Stimulated activated CD4-positive, alpha-beta T cell treated with anti-CD3 and anti-CD28 coated beads, Interleukin-1b, Interleukin-23, amount 100 ng/mL, for 24 hours (primary cell): ENCODE results near the gene RNU5D-1.
"Not testable (repeated sequence)": the region's sequence is repeated elsewhere in the genome, so short reads cannot be mapped to it uniquely, and the experiment has no call there.

Source experiments
- DNase-seq, 4 experiments: peaks; one replicate each; pipeline ENCODE4 v3.0.0-alpha.2; 2020; ENCODE audit warnings: low read depth in 4 of 4, low spot score in 1 of 4

Gene RNU5D-1

GRCh38 chr1:44730741-44731512, at the start of gene RNU5D-1:
TSS of gene RNU5D-1 (minus strand) at chr1:44731170.
- DNase-seq: peak; percentile 90 to 98 (median 94)

DNA sequence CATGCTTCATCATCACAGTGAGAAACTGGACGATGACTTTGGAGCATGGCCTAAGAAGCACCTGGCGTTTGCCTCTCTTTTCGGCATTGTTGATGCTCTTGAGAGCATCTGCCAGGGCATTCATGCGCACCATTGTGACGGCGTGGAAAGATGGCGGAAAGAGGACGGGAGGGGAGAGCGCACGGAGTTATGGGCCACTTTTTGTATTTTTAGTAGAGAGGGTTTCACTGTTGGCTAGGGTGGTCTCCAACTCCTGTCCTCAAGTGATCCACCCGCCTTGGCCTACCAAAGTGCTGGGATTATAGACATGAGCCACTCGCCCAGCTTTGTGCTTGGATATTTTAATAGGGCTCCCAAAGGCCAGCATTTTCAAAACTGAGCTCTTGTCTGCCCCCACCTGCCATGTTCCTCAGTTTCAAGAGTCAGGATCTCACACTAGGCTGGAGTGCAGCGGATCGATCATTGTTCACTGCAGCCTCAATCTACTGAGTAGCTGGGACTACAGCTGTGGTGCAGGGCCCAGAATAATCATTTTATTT, 49.7 kb upstream of the RNU5D-1 start:
- DNase-seq: no peak

GRCh38 chr1:44778705-44779576, 48.0 kb upstream of the RNU5D-1 start:
- no peak for DNase-seq

DNA sequence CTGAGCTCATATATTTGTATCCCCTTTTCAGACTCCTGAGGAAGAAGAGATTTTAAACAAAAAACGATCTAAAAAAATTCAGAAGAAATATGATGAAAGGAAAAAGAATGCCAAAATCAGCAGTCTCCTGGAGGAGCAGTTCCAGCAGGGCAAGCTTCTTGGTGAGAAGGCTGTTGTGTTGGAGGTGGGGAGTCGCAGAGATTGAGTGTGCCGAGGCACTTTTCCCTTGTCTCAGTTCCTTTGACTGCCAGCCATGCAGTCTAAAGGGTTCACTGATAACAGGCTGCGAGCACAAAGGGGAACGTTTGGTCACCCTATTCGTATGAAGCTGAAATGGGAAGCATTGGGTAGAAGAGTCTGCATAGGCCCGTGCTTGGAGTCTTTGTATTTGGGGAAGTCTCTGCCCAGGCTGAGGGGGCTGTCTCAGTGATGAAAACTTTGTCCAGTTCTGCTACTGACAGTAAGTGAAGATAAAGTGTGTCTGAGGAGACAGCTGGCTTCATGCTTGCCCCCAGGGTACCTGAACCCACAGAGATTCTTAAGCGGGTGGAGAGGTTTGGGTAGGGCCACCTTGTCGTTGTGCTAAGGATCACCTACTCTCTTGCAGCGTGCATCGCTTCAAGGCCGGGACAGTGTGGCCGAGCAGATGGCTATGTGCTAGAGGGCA, 47.1 kb upstream of the RNU5D-1 start:
- no peak for DNase-seq

GRCh38 chr1:44777547-44777946, 46.6 kb upstream of the RNU5D-1 start:
- no peak for DNase-seq

DNA sequence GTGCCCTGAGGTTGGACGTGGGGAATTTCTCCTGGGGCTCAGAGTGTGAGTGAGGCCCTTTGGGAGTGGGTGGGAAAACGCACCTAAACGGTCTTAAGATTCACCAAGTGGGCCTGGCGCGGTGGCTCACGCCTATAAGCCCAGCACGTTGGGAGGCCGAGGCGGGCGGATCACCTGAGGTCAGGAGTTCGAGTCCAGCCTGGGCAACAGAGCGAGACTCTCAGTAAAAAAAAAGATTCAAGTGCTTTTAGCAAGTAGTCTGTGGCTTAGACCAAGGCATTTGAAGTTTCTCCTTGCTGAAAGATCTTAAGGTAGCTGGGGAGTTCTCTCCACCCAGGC, 45.7 kb upstream of the RNU5D-1 start:
- no peak for DNase-seq

DNA sequence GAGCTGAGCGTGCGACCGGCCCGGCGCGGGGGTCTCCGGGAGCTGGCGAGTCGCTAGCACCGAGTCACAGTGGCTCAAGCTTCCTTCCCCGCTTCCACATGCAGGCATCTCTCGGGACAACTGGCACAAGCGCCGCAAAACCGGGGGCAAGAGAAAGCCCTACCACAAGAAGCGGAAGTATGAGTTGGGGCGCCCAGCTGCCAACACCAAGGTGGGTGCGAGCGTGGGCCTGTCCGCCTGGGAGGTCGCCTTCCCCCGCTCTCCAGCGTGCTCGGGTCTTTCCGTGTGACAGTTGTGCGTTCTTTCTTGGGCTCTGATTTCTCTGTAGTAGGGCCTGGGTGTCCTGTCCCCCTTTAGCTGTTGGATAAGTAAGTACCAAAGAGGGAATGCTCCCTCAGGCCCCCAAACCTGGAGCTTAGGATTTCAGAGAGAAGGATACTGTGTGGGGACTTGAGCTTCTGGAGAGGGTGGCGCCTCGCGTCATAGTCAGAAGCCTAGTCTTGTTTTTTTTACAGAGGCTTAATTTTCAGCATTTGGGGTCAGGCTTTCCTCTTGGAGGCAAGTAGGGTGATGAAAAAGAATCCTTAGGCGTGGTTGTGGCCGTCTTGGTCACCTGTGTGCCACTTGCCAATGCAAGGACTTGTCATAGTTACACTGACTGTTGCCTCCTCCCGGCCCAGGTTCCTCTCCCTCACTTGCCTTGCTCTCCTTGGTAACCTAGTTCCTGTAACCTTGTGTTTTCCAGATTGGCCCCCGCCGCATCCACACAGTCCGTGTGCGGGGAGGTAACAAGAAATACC, 45.2 kb upstream of the RNU5D-1 start:
- no peak for DNase-seq

GRCh38 chr1:44775078-44775929, 44.3 kb upstream of the RNU5D-1 start, which contains the start of gene RPS8:
TSS of gene RPS8 (plus strand) at chr1:44775540. CDS start at chr1:44775597, 57 bp downstream.
- peak; percentile 79 to 85 (median 84) for DNase-seq

GRCh38 chr1:44766421-44766820, 35.5 kb upstream of the RNU5D-1 start:
- DNase-seq: not testable (repeated sequence)

DNA sequence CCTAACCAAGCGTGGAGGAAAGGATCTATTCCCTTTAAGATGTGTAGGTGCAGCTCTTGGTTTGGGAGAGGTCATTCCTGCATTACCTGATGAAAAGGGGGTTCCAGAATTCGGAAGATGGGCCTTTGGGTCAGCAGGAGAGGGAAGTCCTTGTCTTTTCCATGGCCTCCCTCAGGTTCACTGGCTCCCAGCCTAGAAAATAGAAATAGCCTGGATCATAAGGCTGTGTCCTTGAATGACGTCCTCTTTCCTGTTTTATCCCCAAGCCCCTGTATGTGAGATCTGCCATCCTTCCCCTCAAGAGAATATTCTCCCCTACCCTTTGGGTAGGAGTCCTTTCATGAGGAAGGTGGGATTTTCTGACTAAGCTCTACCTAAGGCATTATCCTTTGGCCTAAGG, 29.9 kb upstream of the RNU5D-1 start:
- DNase-seq: no peak

- no peak for DNase-seq
These were observed 28.1 kb upstream of the RNU5D-1 start for GRCh38 chr1:44759077-44759476.

- DNase-seq: no peak
These were observed 26.4 kb upstream of the RNU5D-1 start for GRCh38 chr1:44757420-44757819.

GRCh38 chr1:44747878-44748277, 16.9 kb upstream of the RNU5D-1 start:
- DNase-seq: no peak

DNA sequence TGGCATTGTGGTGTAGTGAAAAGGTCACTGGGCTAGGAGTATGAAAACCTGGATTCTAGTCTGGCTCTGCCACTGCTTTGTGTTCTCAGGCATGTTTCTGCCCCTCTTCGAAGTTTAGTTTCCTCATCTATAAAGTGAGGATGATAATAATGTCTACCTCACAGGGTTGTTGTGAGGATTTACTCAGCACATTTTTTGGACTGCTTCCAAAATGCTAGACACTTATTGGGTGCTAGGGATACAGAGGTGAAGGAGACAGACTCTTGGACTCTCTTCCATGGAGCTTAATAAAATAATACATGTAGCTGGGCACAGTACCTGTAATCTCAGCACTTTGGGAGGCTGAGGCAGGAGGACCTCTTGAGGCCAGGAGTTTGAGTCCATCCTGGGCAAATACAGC, 12.2 kb upstream of the RNU5D-1 start:
- DNase-seq: no peak

DNA sequence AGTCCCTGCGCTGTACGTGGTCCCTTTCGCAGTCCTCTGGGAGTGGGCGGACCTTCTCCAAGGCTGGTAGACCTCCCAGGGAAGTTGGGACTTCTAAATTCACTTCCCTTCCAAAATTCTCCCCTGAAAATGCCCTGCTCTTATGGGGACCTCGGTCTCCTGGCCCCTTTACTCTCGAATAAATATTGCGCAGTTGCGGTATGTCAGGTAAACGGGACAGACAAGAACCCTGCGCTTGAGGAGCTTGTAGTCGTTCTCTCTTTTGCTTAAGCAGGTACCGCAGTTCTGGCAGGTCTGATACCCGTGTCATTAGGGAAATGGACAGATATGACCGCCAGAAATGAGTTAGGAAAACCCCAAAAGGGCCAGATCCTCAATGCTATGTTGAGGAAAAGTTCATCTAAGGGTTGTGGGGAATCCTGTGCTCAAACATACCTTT, 9.2 kb upstream of the RNU5D-1 start:
- no peak for DNase-seq

DNA sequence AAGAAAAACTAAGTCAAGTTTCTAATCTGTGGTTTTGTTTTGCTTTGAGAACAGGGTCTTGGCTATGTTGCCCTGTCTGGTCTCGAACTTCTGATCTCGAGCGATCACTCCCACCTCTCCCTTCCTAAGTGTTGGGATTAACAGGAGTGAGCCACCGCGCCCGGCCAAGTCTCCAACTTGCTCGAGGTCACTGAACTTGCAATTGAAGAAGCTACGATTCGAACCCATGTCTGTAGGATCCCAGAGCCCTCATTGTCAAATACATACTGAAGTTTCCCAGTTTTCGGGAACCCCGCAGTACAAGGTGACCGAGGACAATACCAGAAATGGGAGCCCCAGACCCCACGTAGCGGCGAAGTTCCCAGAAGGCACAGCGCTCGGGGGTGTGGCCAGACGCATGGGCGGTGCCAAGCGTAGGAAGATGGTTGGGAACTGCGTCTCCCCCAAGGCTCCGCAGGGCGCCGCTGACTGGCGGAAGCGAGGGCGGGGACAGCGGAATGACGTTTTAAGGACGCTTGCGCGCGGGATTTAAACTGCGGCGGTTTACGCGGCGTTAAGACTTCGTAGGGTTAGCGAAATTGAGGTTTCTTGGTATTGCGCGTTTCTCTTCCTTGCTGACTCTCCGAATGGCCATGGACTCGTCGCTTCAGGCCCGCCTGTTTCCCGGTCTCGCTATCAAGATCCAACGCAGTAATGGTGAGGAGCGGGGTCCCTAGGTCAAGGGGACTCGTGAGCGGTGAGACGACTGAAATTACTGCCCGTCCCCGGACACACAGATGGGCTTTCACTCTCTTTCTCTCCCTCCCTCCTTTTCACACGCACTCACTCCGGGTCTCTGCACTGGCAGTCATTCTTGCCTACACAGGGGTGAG, 8.6 kb upstream of the RNU5D-1 start, which contains the start of gene KIF2C:
TSS of gene KIF2C (plus strand) at position 531 of the 872 bp plus-strand sequence. CDS start at position 627, 96 bp downstream.
- peak; percentile 91 to 97 (median 94) for DNase-seq

GRCh38 chr1:44738953-44739306, 8.0 kb upstream of the RNU5D-1 start:
- not testable (repeated sequence) for DNase-seq

DNA sequence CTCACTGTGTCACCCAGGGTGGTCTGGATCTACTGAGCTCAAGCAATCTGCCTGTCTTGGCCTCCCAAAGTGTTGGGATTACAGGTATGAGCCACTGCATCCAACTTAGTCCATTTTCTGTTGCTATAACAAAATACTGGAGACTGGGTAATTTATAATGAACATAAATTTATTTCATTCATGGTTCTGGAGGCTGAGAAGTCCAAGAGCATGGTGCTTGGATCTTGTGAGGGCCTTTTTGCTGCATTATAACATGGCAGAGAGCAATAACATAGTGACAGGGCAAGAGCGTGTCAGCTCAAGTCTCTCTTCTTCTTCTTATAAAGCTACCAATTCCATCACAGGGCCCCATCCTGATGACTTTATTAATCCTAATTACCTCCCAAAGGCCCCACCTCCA, 5.0 kb upstream of the RNU5D-1 start:
- no peak for DNase-seq

DNA sequence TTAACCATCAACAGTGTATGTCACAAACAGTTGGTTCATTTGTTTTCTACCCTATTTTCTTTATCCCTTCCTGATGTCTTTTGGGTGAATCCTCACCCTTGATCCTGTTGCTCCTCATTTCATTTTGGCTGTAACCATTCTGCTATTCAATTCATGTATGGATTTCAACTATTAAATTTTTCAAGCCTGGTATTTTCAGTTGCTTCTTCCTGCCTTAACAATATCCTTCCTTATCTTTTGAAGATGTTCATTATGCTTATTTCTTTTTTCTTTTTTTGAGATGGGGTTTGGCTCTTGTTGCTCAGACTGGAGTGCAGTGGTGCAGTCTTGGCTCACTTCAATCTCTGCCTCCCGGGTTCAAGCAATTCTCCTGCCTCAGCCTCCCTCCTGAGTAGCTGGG, 2.8 kb upstream of the RNU5D-1 start:
- DNase-seq: no peak
